GM08714 (cell line): ENCODE results near the gene P2RY6.

ENCODE experiments used
- H3K4me3 ChIP-seq: fragments of 200-500 bp; sonication (Bioruptor generic); 2 replicates; pipeline ENCODE4 v1.5.1; 2014; ENCODE audit warnings: mild to moderate bottlenecking, low read length, inconsistent platforms
- ZNF274 ChIP-seq: IDR thresholded peaks from 2 replicates; pipeline ENCODE4 v1.6.1; 2012; ENCODE audit warnings: mild to moderate bottlenecking, low read depth, low read length

P2RY6 gene

DNA sequence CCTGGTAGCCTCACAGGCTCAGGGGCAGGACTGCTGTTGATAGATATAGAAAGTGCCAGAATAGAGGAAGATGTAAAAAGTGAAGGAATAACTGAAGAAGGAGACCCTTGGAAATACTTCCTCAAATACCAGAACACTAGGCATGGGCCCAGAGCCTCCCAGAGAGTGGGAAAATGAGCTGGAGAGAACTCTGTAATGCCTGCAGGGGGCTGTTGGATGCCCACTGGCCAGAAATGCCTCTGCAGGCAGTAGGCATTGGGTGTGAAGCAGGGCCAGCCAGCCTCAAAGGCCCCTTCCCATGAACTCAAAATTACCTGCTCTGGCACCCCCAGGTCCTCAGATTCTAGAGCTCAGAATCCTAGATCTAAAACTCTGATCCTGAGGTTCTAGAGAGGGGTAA lies 38.9 kb upstream of the P2RY6 start:
- TF ChIP-seq ZNF274 = no peak
- H3K4me3 ChIP-seq = no peak overlapping the region

DNA sequence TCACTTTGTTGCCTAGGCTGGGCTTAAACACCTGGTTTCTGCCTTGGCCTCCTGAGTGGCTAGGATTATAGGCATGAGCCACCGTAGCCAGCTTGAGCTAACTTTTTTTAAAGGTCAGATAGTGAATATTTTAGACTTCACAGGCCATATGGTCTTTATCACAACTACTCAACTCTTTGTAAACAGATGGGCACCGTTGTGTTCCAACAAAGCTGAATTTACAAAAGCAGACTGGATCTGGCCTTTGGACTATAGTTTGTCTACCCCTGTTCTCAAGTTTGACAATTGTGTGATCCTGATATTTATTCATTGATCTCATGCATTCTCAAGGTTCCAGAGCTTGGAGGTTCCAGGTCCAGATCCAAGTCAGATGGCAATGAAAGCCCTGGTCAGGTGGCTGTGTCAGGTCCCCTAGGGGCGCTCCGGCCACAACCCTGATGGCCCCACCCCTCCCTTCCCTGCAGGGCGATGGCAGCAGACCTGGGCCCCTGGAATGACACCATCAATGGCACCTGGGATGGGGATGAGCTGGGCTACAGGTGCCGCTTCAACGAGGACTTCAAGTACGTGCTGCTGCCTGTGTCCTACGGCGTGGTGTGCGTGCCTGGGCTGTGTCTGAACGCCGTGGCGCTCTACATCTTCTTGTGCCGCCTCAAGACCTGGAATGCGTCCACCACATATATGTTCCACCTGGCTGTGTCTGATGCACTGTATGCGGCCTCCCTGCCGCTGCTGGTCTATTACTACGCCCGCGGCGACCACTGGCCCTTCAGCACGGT lies 38.3 kb upstream of the P2RY6 start:
- H3K4me3 ChIP-seq = no peak overlapping the region
- TF ChIP-seq ZNF274 = no peak

GRCh38 chr11:73234471-73235181 lies 37.5 kb upstream of the P2RY6 start:
- H3K4me3 ChIP-seq = no peak overlapping the region
- no peak for TF ChIP-seq ZNF274

GRCh38 chr11:73235236-73235786 lies 36.8 kb upstream of the P2RY6 start:
- no peak for TF ChIP-seq ZNF274
- no peak overlapping the region for H3K4me3 ChIP-seq

GRCh38 chr11:73236205-73236765 lies 35.9 kb upstream of the P2RY6 start:
- H3K4me3 ChIP-seq = no peak overlapping the region
- TF ChIP-seq ZNF274 = no peak

- H3K4me3 ChIP-seq = no peak overlapping the region
- no peak for TF ChIP-seq ZNF274
These were observed 35.3 kb upstream of the P2RY6 start for GRCh38 chr11:73236854-73237253.

DNA sequence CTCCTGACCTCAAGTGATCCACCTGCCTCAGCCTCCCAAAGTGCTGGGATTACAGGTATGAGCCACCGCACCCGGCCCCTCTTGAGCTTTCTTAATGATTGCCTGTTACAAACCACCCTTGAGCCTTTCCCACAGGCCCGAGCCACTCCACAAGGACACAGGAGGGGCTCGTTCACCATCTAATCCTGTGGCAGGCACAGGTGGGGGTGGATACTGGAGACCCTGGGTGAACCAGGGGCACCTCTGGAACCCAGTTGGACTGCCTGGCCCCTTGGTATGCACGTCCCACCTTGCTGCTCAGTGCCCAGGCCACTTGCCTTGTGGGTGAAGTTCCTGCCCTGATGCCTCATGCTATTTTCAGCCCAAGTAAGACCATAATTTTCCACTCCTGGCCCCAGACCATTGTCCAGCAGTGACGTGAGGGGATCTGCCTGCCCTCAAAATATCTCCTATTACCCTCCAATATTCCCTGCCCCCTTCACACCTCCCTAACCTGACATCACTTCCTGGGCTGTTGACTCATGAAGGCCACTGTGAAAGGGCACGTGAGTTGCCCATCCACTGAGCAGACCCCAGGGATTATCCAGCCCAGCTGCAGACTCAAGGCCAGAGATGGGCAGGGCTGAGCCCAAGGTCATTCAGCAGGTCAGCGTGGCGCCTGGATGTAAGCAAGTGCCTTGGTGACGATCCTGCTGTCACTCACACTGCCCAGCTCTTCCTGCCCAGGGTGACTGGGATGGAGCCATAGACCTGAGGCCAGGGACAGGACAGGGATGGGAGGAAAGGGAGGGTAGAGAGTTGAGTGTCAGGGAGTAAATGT lies 34.5 kb upstream of the P2RY6 start:
- TF ChIP-seq ZNF274 = no peak
- H3K4me3 ChIP-seq = no peak overlapping the region

DNA sequence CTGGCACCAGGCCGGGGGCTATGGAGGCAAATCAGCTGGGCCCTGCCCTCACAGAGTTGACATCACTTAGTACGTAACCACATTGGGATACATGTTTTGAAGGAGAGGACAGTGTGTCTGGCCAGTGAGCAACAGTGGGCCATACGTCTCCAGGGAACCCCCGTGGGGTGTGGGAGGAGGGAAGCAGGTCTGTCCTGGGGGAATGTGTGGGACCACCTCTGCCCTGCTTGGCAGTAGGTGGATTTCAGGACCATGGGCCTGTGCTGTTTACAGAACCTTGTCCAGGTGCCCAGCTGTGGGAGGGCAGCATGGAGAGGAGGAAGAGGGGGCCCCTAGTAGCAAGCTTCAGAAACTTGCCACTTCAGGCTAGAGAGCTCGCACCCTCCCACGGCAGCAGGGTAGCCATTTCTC lies 33.0 kb upstream of the P2RY6 start:
- TF ChIP-seq ZNF274 = no peak
- H3K4me3 ChIP-seq = no peak overlapping the region

GRCh38 chr11:73239571-73240189 lies 32.5 kb upstream of the P2RY6 start:
- TF ChIP-seq ZNF274 = no peak
- no peak overlapping the region for H3K4me3 ChIP-seq

GRCh38 chr11:73240190-73240781 lies 31.9 kb upstream of the P2RY6 start:
- no peak overlapping the region for H3K4me3 ChIP-seq
- no peak for TF ChIP-seq ZNF274

GRCh38 chr11:73241300-73241699 lies 30.8 kb upstream of the P2RY6 start:
- no peak overlapping the region for H3K4me3 ChIP-seq
- no peak for TF ChIP-seq ZNF274

DNA sequence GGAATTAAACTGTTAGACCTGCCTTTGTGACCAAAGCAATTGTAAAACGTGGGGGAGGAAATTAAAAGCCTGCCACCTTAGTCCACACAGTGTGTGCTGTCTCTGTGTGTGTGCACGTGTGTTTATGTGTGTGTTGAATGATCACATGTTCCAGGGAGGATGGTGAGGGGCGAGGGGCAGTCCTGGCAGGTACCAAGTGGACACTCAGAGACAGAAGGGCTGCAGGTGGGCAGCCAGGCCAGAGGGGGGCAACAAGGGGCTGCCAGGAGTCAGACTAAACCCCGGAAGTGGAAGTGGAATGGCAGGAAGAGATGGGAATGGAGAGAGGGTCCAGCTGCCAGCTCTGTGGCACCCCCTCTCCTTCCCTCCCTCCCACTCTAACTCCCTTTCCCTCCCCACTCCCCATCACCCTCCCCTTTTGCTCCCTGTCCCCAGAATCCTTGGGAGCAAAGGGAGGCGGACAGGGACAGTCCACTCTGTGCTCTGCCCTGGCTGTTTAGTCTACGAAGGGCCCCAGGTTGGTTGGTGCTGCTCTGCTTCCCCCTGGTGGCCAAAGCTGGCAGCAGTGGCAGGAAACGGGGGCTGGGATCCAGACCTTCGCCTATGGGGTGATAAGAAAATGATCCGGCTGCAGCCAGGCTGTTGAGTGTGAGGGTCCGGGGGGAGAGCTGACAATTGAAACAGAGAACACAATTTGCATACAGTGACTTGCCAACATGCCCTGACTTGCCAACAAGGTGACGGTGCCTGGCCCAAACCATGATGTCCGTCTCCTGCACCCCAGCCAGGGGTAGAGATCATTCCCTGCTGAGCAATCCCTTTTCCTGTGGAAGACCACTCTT lies 29.7 kb upstream of the P2RY6 start:
- H3K4me3 ChIP-seq = no peak overlapping the region
- TF ChIP-seq ZNF274 = no peak
